ENCODE results near the gene MRPL14. TPM values are rescaled to one million over a fixed set of nuclear protein-coding genes. Genes with fewer than 3 reads are reported as not detected.

Gene MRPL14
- polyA plus RNA-seq, 1 donor (not counting 4 experiments of a cell fraction or from before 2014, with no cell fraction given) = 136 TPM

DNA sequence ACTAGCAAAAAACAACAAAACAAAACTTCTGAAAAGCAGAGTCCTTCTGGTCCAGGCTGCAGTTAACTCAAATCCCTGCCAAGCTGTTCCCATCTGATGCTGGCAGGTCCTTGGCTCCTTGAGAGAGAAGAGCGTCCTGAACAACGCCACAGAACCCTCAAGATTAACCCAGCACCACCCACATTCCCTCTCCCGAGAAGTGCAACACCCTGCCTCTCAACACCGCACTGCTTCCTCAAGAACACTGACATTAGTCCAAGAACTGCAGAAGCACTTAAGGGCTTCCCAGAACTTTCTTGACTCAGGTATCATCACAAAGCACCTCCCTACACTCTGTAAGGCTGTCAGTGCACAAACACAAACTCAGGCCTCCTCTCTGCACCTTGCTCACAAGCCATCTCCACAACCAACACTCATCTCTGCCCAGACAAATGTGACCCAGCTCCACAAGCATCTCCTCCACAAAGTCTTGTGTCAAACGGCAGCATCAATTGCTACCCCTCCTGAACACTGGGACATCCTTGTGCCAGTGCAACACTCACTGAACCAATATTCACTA is 7.5 kb downstream of the MRPL14 start:
- dilution Hi-C loops (cut with MboI; ENCODE audit: extremely low pct_ligation_motif_present, low sequenced_read_pairs) = no loop called here
- peaks cover 20% of the 10 kb centered on the region for H4K20me1 ChIP-seq (ENCODE audit: control insufficient read depth, extremely low read depth, insufficient read depth, low read length)
- no peak overlapping the region for H2AFZ ChIP-seq (ENCODE audit: control insufficient read depth, low read length)
- TF ChIP-seq, protein P1, sequence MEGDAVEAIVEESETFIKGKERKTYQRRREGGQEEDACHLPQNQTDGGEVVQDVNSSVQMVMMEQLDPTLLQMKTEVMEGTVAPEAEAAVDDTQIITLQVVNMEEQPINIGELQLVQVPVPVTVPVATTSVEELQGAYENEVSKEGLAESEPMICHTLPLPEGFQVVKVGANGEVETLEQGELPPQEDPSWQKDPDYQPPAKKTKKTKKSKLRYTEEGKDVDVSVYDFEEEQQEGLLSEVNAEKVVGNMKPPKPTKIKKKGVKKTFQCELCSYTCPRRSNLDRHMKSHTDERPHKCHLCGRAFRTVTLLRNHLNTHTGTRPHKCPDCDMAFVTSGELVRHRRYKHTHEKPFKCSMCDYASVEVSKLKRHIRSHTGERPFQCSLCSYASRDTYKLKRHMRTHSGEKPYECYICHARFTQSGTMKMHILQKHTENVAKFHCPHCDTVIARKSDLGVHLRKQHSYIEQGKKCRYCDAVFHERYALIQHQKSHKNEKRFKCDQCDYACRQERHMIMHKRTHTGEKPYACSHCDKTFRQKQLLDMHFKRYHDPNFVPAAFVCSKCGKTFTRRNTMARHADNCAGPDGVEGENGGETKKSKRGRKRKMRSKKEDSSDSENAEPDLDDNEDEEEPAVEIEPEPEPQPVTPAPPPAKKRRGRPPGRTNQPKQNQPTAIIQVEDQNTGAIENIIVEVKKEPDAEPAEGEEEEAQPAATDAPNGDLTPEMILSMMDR (optimal IDR thresholded peaks at IDR 0.05 in 1 of 3, IDR thresholded peaks at IDR 0.05 in 1 of 3, conservative IDR thresholded peaks at IDR 0.05 in 1 of 3; ENCODE audit: extremely low read depth in 1 of 3, insufficient read depth in 2 of 3, low read length in 3 of 3) = no peak
- no peak for TF ChIP-seq EZH2 (IDR thresholded peaks at IDR 0.05; ENCODE audit: low read length)
- H3K27ac ChIP-seq (ENCODE audit: control insufficient read depth, insufficient read depth, low read length) = peak overlapping the region; percentile 23
- H3K4me3 ChIP-seq (ENCODE audit: control insufficient read depth in 2 of 3, extremely low read depth in 1 of 3, insufficient read depth in 2 of 3, low read depth in 1 of 3, low read length in 3 of 3) = no peak overlapping the region
- H3K27me3 ChIP-seq (ENCODE audit: control insufficient read depth, extremely low read depth, insufficient read depth, low read length) = no peaks in the 10 kb centered on the region
- peaks cover 2% of the 10 kb centered on the region for H3K9me1 ChIP-seq (ENCODE audit: control insufficient read depth, extremely low read depth, insufficient read depth, low read length)
- no peak for DNase-seq (ENCODE audit: low read depth, low spot score)
- no peaks in the 10 kb centered on the region for H3K9me3 ChIP-seq (ENCODE audit: control insufficient read depth, low read depth, low read length)
- H3K4me2 ChIP-seq (ENCODE audit: control insufficient read depth, extremely low read depth, insufficient read depth, low read depth, low read length) = peak overlapping the region; percentile 41
- peak; percentile 69 for FAIRE-seq
- H3K36me3 ChIP-seq (ENCODE audit: control insufficient read depth in 2 of 2, extremely low read depth in 1 of 2, insufficient read depth in 2 of 2, low read length in 2 of 2) = peaks cover 1 to 6% of the 10 kb centered on the region in 2 experiments
- H3K4me1 ChIP-seq (ENCODE audit: control insufficient read depth, extremely low read depth, insufficient read depth, low read length) = peaks cover 89% of the 10 kb centered on the region
- H3K79me2 ChIP-seq (ENCODE audit: control insufficient read depth, insufficient read depth, low read length) = peaks cover 76% of the 10 kb centered on the region
- peak overlapping the region; percentile 20 for H3K9ac ChIP-seq (ENCODE audit: control insufficient read depth, extremely low read depth, insufficient read depth, low read length)

DNA sequence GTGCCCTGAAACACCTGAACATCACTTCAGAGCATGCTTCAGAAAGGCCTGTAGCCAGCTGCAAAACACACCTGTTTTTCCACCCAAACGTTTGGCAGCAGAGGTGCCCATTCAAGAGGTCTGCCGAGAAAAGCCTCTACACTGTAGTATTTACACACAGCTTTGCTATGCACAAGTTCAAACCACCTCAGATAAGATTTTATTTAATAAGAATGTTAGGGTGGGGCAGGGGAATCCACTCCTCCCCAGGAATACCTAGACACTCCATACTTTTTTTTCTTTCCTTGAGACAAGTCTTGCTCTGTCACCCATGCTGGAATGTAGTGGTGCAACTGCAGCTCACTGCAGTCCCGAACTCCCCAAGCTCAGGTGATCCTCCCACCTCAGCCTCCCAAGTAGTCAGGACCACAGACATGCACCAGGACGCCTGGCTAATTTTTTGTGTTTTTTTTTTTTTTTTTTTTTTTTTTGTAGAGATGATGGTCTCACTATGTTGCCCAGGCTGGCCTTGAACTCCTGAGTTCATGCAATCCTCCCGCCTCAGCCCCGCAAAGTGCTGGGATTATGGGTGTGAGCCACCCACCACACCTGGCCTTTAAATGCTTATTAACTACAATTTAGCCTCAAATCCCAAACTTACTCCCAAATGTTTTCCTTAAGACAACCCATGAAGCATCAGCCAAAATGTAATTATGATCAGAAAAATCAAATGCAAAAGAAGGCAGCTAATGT is 9.7 kb downstream of the MRPL14 start:
- DNase-seq (ENCODE audit: low read depth, low spot score) (peak; percentile 73), FAIRE-seq (no peak)
- Histone ChIP-seq H4K20me1 (ENCODE audit: control insufficient read depth, extremely low read depth, insufficient read depth, low read length) (peaks cover 6% of the 10 kb centered on the region), H3K9me3 (ENCODE audit: control insufficient read depth, low read depth, low read length) (no peaks in the 10 kb centered on the region), H3K9ac (ENCODE audit: control insufficient read depth, extremely low read depth, insufficient read depth, low read length) (peak overlapping the region; percentile 71), H3K4me1 (ENCODE audit: control insufficient read depth, extremely low read depth, insufficient read depth, low read length) (peaks cover 75% of the 10 kb centered on the region), H2AFZ (ENCODE audit: control insufficient read depth, low read length) (no peak overlapping the region), H3K27ac (ENCODE audit: control insufficient read depth, insufficient read depth, low read length) (peak overlapping the region; percentile 93), H3K79me2 (ENCODE audit: control insufficient read depth, insufficient read depth, low read length) (peaks cover 72% of the 10 kb centered on the region), H3K4me3 (ENCODE audit: control insufficient read depth in 2 of 3, extremely low read depth in 1 of 3, insufficient read depth in 2 of 3, low read depth in 1 of 3, low read length in 3 of 3) (no peak overlapping the region), H3K9me1 (ENCODE audit: control insufficient read depth, extremely low read depth, insufficient read depth, low read length) (peaks cover 4% of the 10 kb centered on the region), H3K27me3 (ENCODE audit: control insufficient read depth, extremely low read depth, insufficient read depth, low read length) (no peaks in the 10 kb centered on the region), H3K4me2 (ENCODE audit: control insufficient read depth, extremely low read depth, insufficient read depth, low read depth, low read length) (peak overlapping the region; percentile 88), H3K36me3 (ENCODE audit: control insufficient read depth in 2 of 2, extremely low read depth in 1 of 2, insufficient read depth in 2 of 2, low read length in 2 of 2) (peaks cover 10 to 18% of the 10 kb centered on the region in 2 experiments)
- dilution Hi-C loops (cut with MboI; ENCODE audit: extremely low pct_ligation_motif_present, low sequenced_read_pairs) = no loop called here
- no peak for TF ChIP-seq EZH2 (IDR thresholded peaks at IDR 0.05; ENCODE audit: low read length)
- TF ChIP-seq, protein P1 (optimal IDR thresholded peaks at IDR 0.05 in 1 of 3, IDR thresholded peaks at IDR 0.05 in 1 of 3, conservative IDR thresholded peaks at IDR 0.05 in 1 of 3; ENCODE audit: extremely low read depth in 1 of 3, insufficient read depth in 2 of 3, low read length in 3 of 3) = no peak
